ENCODE measurements around the gene OLIG1.

Gene OLIG1

DNA sequence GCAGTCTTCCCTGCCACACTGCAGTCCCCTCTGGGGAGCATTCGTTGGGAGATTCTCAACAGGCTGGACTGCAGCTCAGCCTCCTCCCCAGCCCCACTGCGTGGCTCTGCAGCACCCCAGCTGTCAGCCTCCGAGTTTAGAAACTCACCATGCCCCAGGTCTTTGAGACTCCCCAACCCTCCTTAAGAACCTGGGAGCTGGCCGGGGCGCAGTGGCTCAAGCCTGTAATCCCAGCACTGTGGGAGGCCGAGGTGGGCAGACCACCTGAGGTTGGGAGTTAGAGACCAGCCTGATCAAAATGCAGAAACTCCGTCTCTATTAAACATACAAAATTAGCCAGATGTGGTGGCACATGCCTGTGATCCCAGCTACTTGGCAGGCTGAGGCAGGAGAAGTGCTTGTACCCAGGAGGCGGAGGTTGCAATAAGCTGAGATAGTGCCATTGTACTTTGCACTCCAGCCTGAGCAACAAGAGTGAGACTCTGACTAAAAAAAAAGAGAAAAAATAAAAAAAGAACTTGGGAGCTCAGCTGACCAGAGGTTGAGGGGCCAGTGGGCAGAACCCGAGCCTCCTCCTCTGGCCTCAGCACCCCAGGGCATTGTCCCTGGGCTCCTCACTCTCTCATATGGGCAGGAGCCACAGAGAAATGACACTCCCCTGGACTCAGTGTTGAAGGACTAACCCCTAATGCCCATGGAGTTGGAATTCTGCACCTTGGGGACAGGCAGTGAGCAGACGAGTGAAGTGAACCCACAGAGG is 38.6 kb upstream of the OLIG1 start:
- no peak for DNase-seq (ENCODE audit: low read depth in 2 of 2)

- no peak for DNase-seq (ENCODE audit: low read depth in 2 of 2)
Observed at GRCh38 chr21:33032434-33033047, 37.4 kb upstream of the OLIG1 start.

DNA sequence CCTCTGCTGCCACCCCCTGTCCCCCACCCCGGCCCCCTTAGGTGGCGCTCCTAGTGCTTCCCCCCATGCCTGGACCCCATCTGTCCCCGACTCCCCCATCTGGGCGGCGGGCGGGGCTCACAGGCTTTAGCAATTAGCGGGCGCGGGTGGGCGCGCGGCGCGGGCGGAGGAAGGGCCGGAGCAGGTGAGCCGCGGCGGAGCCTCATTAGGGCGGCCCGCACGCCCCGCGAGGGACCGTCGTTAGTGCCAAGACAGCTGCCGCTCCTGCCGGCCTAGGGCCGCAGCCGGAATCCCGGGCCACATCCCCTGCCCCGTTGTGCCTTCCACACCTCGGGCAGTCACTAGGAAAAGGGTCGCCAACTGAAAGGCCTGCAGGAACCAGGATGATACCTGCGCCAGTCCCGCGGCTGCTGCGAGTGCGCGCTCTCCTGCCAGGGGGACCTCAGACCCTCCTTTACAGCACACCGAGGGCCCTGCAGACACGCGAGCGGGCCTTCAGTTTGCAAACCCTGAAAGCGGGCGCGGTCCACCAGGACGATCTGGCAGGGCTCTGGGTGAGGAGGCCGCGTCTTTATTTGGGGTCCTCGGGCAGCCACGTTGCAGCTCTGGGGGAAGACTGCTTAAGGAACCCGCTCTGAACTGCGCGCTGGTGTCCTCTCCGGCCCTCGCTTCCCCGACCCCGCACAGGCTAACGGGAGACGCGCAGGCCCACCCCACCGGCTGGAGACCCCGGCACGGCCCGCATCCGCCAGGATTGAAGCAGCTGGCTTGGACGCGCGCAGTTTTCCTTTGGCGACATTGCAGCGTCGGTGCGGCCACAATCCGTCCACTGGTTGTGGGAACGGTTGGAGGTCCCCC is 36.6 kb upstream of the OLIG1 start:
- no peak for DNase-seq (ENCODE audit: low read depth in 2 of 2)

DNA sequence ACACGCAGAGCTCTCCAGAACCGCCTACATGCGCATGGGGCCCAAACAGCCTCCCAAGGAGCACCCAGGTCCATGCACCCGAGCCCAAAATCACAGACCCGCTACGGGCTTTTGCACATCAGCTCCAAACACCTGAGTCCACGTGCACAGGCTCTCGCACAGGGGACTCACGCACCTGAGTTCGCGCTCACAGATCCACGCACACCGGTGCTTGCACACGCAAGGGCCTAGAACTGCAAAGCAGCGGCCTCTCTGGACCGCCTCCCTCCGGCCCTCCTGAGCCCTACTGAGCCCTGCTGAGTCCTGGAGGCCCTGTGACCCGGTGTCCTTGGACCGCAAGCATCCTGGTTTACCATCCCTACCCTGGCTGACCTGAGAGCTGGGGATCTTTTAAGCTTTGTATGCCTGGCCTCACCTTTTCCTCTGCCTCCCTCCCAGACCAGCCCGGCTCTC is 36.0 kb upstream of the OLIG1 start:
- no peak for DNase-seq (ENCODE audit: low read depth in 2 of 2)

GRCh38 chr21:33035147-33035546 is 34.8 kb upstream of the OLIG1 start:
- DNase-seq (ENCODE audit: low read depth in 2 of 2) = no peak

GRCh38 chr21:33036430-33037162 is 33.3 kb upstream of the OLIG1 start:
- no peak for DNase-seq (ENCODE audit: low read depth in 2 of 2)

GRCh38 chr21:33037501-33037900 is 32.4 kb upstream of the OLIG1 start:
- DNase-seq (ENCODE audit: low read depth in 2 of 2) = no peak

GRCh38 chr21:33039536-33039935 is 30.4 kb upstream of the OLIG1 start:
- no peak for DNase-seq (ENCODE audit: low read depth in 2 of 2)

DNA sequence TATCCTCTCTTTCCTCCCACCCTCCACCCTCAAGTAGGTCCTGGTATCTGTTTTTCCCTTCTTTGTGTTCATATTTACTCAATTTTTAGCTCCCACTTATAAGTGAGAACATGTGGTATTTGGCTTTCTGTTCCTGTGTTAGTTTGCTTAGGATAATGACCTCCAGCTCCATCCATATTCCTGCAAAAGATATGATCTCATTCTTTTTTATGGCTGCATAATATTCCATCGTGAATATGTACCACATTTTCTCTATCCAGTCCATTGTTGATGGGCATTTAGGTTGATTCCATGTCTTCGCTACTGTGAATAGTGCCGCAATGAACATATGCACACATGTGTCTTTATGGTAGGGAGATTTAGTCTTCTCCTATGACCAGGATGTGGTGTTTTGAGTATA is 29.7 kb upstream of the OLIG1 start:
- DNase-seq (ENCODE audit: low read depth in 2 of 2) = no peak

DNA sequence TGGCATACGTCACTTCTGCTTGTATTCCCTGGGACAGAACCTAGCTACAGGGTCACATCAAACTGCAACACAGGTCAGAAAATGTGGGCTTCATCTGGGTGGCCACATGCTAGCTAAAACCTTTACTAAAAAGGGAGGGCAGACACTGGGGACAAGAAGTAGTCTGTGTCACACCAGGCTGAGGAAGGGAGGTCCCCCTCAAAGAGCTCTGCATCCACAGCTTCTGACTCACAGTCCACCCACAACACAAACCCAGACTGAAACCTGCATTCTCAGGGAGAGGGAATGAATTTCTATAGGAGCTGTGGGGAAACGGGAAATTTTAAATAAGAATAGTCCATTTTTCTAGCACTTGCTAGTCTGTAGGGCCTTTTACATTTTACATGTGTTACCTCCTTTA is 28.0 kb upstream of the OLIG1 start:
- DNase-seq (ENCODE audit: low read depth in 2 of 2) = no peak

DNA sequence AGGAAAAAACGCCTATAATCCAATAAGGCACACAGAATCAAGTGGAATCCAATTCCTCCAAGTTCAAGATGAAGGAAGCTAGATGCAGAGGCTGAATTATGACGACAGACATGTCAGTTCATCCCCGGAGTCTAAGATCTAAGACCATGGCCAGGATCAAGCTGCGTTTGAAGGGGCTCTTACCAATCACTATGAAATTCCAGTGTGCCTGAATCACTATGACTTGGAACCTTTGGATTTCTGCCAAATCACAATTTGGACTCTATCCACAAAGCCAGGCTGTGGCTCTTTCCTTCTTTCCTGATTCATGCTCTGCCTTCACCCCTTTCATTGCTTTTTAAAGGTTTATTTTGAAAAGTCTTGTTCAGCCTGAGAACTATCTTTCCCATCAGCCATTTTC is 27.1 kb upstream of the OLIG1 start:
- no peak for DNase-seq (ENCODE audit: low read depth in 2 of 2)

- DNase-seq (ENCODE audit: low read depth in 2 of 2) = no peak
Observed at GRCh38 chr21:33046455-33046854, 23.5 kb upstream of the OLIG1 start.

DNA sequence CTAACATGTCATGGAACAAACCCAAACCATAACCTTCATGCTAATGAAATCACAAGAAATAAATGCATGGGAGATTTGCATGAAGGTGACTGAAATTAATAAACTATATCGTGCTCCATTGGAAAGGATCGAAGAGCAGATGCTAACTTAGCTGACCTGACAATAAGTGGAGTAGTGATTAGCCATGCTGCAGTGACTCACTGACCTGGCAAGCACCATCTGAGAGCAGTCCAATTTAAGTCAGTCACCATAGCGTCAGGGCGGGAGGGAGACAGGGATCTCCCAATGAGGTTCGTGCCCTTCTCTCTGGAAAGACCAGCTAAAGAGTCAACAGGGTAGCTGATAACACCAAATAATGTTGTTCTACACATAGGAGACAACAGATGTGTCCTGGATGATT is 22.7 kb upstream of the OLIG1 start:
- DNase-seq (ENCODE audit: low read depth in 2 of 2) = no peak

GRCh38 chr21:33051925-33052324 is 18.0 kb upstream of the OLIG1 start:
- DNase-seq (ENCODE audit: low read depth in 2 of 2) = no peak

- DNase-seq (ENCODE audit: low read depth in 2 of 2) = no peak
Observed at GRCh38 chr21:33053951-33054350, 16.0 kb upstream of the OLIG1 start.

GRCh38 chr21:33055991-33056390 is 13.9 kb upstream of the OLIG1 start:
- DNase-seq (ENCODE audit: low read depth in 2 of 2) = no peak

DNA sequence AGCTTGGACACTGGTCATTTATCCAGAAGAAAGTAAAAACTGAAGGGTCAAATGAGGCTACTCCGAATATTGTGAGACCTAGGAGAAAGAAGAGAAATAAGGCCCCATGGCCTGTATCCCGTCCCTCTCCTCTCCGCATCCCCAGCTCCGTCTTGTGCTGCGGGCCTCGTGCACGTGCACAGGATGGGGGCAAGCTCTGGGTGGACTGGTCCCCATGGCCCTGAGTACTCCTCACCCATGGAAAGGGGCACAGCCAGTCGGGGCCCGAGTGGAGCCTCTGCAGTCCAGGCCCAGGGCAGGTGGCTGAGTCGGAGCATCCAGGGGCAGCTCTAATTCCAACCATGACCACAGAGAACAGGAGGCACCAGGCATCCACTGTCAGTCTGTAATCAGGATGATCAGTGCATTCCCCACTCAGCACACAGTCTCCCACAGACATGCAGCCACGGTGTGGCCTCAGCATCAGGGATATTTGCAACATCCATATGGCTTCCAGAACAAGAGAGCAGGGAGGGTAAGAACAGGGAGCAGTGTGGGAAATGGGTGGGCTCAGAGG is 12.5 kb upstream of the OLIG1 start:
- DNase-seq (ENCODE audit: low read depth in 2 of 2) = no peak

GRCh38 chr21:33058527-33058926 is 11.4 kb upstream of the OLIG1 start:
- DNase-seq (ENCODE audit: low read depth in 2 of 2) = no peak

GRCh38 chr21:33058957-33059356 is 11.0 kb upstream of the OLIG1 start:
- no peak for DNase-seq (ENCODE audit: low read depth in 2 of 2)

GRCh38 chr21:33059380-33059841 is 10.5 kb upstream of the OLIG1 start:
- no peak for DNase-seq (ENCODE audit: low read depth in 2 of 2)

DNA sequence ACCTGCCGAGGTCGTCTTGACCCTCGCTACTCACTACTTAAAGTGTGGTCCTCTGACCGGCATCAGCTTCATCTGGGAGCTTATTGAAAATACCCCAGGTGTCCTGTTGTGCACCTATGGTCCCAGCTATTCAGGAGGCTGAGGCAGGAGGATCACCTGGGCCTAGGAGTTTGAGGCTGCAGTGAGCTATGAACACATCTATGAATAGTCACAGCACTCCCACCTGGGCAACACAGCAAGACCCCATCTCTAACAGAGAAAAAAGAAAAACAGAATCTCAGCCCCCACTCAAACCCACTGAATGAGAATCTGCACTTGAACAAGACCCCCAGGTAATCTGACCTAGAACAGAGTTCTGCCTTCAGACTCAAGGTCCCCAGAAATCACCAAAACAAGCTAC is 8.7 kb upstream of the OLIG1 start:
- no peak for DNase-seq (ENCODE audit: low read depth in 2 of 2)
